Measurements from ENCODE around the gene WDR7.
"Not testable (repeated sequence)": the region's sequence is repeated elsewhere in the genome, so short reads cannot be mapped to it uniquely, and the experiment has no call there.

DNA sequence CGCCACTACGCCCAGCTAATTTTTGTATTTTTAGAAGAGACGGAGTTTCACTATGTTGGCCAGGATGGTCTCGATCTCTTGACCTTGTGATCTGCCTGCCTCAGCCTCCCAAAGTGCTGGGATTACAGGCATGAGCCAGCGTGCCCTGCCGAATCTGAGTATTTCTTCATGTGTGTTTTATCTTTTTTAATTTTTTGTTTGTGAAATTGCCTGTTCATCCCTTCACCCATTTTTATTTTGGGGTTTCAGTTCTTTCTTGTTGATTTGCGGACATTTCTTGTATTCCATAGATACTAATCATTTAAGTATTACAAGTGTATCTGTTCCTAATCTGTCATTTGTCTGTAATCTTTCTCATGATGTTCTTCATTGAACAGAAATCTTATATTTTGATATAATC is 3.1 kb downstream of the WDR7 start:
- TF ChIP-seq SP1 (IDR thresholded peaks at IDR 0.05); CTBP1 (IDR thresholded peaks at IDR 0.05; ENCODE audit: borderline replicate concordance); ELF4 (IDR thresholded peaks at IDR 0.05); FOXK2 (IDR thresholded peaks at IDR 0.05); HDGF (IDR thresholded peaks at IDR 0.05; ENCODE audit: borderline replicate concordance); BHLHE40 (IDR thresholded peaks at IDR 0.05; ENCODE audit: borderline replicate concordance); FOXA1 (IDR thresholded peaks at IDR 0.05); TARDBP (IDR thresholded peaks at IDR 0.05); L3MBTL2 (conservative IDR thresholded peaks at IDR 0.05); FOXM1 (IDR thresholded peaks at IDR 0.05; ENCODE audit: borderline replicate concordance); ARNT (IDR thresholded peaks at IDR 0.05); ZNF384 (IDR thresholded peaks at IDR 0.05): not testable (repeated sequence)
- TF ChIP-seq, protein P1, sequence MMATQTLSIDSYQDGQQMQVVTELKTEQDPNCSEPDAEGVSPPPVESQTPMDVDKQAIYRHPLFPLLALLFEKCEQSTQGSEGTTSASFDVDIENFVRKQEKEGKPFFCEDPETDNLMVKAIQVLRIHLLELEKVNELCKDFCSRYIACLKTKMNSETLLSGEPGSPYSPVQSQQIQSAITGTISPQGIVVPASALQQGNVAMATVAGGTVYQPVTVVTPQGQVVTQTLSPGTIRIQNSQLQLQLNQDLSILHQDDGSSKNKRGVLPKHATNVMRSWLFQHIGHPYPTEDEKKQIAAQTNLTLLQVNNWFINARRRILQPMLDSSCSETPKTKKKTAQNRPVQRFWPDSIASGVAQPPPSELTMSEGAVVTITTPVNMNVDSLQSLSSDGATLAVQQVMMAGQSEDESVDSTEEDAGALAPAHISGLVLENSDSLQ (IDR thresholded peaks at IDR 0.05) = not testable (repeated sequence)
